HepG2 (cell line): ENCODE results near the gene TCAIM. TPM values are rescaled to one million over a fixed set of nuclear protein-coding genes. Genes with fewer than 3 reads are reported as not detected.
A peak's percentile ranks its signal among the peaks of the same experiment; 100 is the strongest.

Experiments
- ATAC-seq: fragments of 200-7000 bp; cut with Tn5 transposase; 3 replicates; pipeline ENCODE4 v1.9.1; 2020; ENCODE audit warnings: mild to moderate bottlenecking, moderate library complexity
- BruUV-seq: library from RNA; stranded (reverse); fragments of 400-500 nt; replicated peaks from 2 replicates; lab custom pipeline; 2021; lab: Mats Ljungman, UMichigan
- CTCF ChIA-PET: fragments of 300-600 bp; formaldehyde crosslinking; extraction: SDS; loops from one replicate; lab custom pipeline; 2021; ENCODE audit warnings: low total read pairs, inconsistent platforms, low intra/inter-chr PET ratio; lab: Yijun Ruan, JAX
- POLR2A ChIA-PET: fragments of 350-600 bp; sonication (Branson Sonifier 250); formaldehyde crosslinking; loops from one replicate; lab custom pipeline; 2020; ENCODE audit warnings: antibody characterized with exemption, inconsistent platforms; lab: Yijun Ruan, JAX
- DNase-seq: peaks from one replicate; pipeline ENCODE4 v3.0.0-alpha.2; 2015; ENCODE audit warnings: low spot score
- FAIRE-seq: peaks from 3 replicates; lab custom pipeline; 2011; peaks lifted over from hg19 to GRCh38; lab: Jason Lieb, UNC
- H2AFZ ChIP-seq: one replicate; pipeline ENCODE4 v1.6.1; 2011; ENCODE audit warnings: low read length, inconsistent platforms
- H3K27ac ChIP-seq: fragments of 300-600 bp; 3 replicates; pipeline ENCODE4 v1.8.0; 2011; ENCODE audit warnings: mixed run types, mild to moderate bottlenecking, mixed read lengths, low read length, inconsistent platforms; ENCODE audit not compliant: insufficient read depth; ENCODE audit errors: extremely low read length
- H3K27me3 ChIP-seq, 2 experiments: fragments of 200-600 bp in 1 of 2; 2 replicates in 1 of 2; 3 replicates in 1 of 2; pipeline versions ENCODE4 v1.6.0 to v1.8.0; 2011; ENCODE audit warnings: low read length in 2 of 2, mild to moderate bottlenecking in 2 of 2, moderate library complexity in 2 of 2, inconsistent platforms in 1 of 2; ENCODE audit not compliant: insufficient read depth in 2 of 2, control insufficient read depth in 1 of 2
- H3K36me3 ChIP-seq, 2 experiments: fragments of 200-600 bp in 1 of 2; replicated peaks in 1 of 2; 2 replicates in 1 of 2; 3 replicates in 1 of 2; pipeline versions ENCODE4 v1.5.1 to v1.8.0; 2011; ENCODE audit warnings: low read length in 2 of 2, inconsistent platforms in 1 of 2; ENCODE audit not compliant: insufficient read depth in 2 of 2, control insufficient read depth in 1 of 2
- H3K4me1 ChIP-seq: 2 replicates; pipeline ENCODE4 v1.5.1; 2012; ENCODE audit warnings: low read length, inconsistent platforms; ENCODE audit not compliant: insufficient read depth
- H3K4me2 ChIP-seq: 2 replicates; pipeline ENCODE4 v1.6.0; 2011; ENCODE audit warnings: low read depth, low read length, inconsistent platforms
- H3K4me3 ChIP-seq, 3 experiments: fragments of 200-600 bp in 1 of 3; sonication (generic), shearing (Covaris generic) in 1 of 3; replicated peaks in 1 of 3; 2 replicates each; pipeline ENCODE4 v1.5.1; 2011 to 2016; ENCODE audit warnings: low read length in 3 of 3, inconsistent platforms in 2 of 3, low read depth in 2 of 3, mild to moderate bottlenecking in 2 of 3, control low read depth in 1 of 3, mixed read lengths in 1 of 3; ENCODE audit not compliant: insufficient read depth in 1 of 3
- H3K79me2 ChIP-seq: one replicate; pipeline ENCODE4 v1.6.1; 2011; ENCODE audit warnings: low read length, inconsistent platforms; ENCODE audit not compliant: insufficient read depth
- H3K9ac ChIP-seq: 2 replicates; pipeline ENCODE4 v1.6.0; 2011; ENCODE audit warnings: mild to moderate bottlenecking, low read depth, low read length, inconsistent platforms; ENCODE audit not compliant: insufficient read depth
- H3K9me3 ChIP-seq: 2 replicates; pipeline ENCODE4 v1.5.1; 2012; ENCODE audit warnings: mild to moderate bottlenecking, low read length
- H4K20me1 ChIP-seq: 2 replicates; pipeline ENCODE4 v1.6.0; 2011; ENCODE audit warnings: inconsistent platforms, mild to moderate bottlenecking, low read length, moderate library complexity; ENCODE audit not compliant: insufficient read depth
- HMG20B ChIP-seq: conservative IDR thresholded peaks from 2 replicates; pipeline ENCODE4 v1.6.1; 2016; ENCODE audit warnings: missing genetic modification reagents, missing compliant biosample characterization
- SOX6 ChIP-seq, 2 experiments: fragments of 450-650 bp in 1 of 2; sonication (generic) in 1 of 2; formaldehyde crosslinking in 1 of 2; IDR thresholded peaks; 2 replicates each; pipeline versions ENCODE4 v1.4.0 to v1.6.1; 2017 to 2020; ENCODE audit warnings: antibody characterized with exemption in 1 of 2, mild to moderate bottlenecking in 1 of 2, missing genetic modification reagents in 1 of 2
- SYNCRIP ChIP-seq: fragments of 200-400 bp; formaldehyde crosslinking; IDR thresholded peaks from 2 replicates; pipeline ENCODE4 v1.6.1; 2018; ENCODE audit warnings: mild to moderate bottlenecking, low read depth, low read length; ENCODE audit not compliant: insufficient read depth
- ZBTB1 ChIP-seq: sonication (generic); formaldehyde crosslinking; IDR thresholded peaks from 2 replicates; pipeline ENCODE4 v1.4.0; 2020; ENCODE audit warnings: missing genetic modification reagents, borderline replicate concordance
- ZFP37 ChIP-seq: sonication (generic); formaldehyde crosslinking; IDR thresholded peaks from 2 replicates; pipeline ENCODE4 v1.4.0; 2020; ENCODE audit warnings: missing genetic modification reagents, borderline replicate concordance
- WGBS: methylation state at CpG from one replicate; pipeline ENCODE4 v1.1.6; 2017; ENCODE audit warnings: low lambda C conversion rate; 5-methylcytosine and 5-hydroxymethylcytosine counted together
- in situ Hi-C: cut with HindIII; loops from 2 replicates; pipeline ENCODE4 v1.10.0; 2017; ENCODE audit warnings: low pct_unique_long_range_greater_than_20kb; ENCODE audit not compliant: extremely low pct_ligation_motif_present
- intact Hi-C: fragments of 100-400 bp; cut with micrococcal nuclease; formaldehyde crosslinking; loops from one replicate; pipeline ENCODE4 v1.10.0; 2022; ENCODE audit not compliant: unreplicated experiment
- polyA plus RNA-seq, 8 experiments: library from polyadenylated mRNA; depleted of rRNA in 3 of 8; stranded (reverse) in 7 of 8; unstranded in 1 of 8; fragments of >200 nt; fragmentation: Illumina TruSeq in 4 of 8; extraction: Trizol in 4 of 8; gene quantifications; 2 replicates each; pipeline versions ENCODE4 v1.2.1 to v1.2.3, GENCODE V29; 2011 to 2016; ENCODE audit warnings: low read depth in 4 of 8, missing spikeins in 1 of 8, mixed read lengths in 1 of 8; ENCODE audit not compliant: insufficient read depth in 1 of 8
- total RNA-seq, 5 experiments: library from RNA; depleted of rRNA; stranded (reverse); fragments of >200 nt; fragmentation: Illumina TruSeq; extraction: Trizol; gene quantifications; 2 replicates each; pipeline ENCODE4 v1.2.3, GENCODE V29; 2016; ENCODE audit warnings: low read depth in 1 of 5
- TF ChIP-seq, protein P1 (sequence below), 2 experiments: sonication (generic) in 1 of 2; formaldehyde crosslinking in 1 of 2; IDR thresholded peaks; 2 replicates each; pipeline versions ENCODE4 v1.6.1 to v1.9.0; 2014 to 2022; ENCODE audit warnings: antibody characterized with exemption in 1 of 2, borderline replicate concordance in 1 of 2, inconsistent platforms in 1 of 2, low read depth in 1 of 2, missing genetic modification reagents in 1 of 2
- TF ChIP-seq, protein P2 (sequence below): sonication (generic); formaldehyde crosslinking; IDR thresholded peaks from 2 replicates; pipeline ENCODE4 v1.8.1; 2023; ENCODE audit warnings: mild to moderate bottlenecking, missing genetic modification reagents
- TF ChIP-seq, protein P3 (sequence below): sonication (generic); formaldehyde crosslinking; IDR thresholded peaks from 2 replicates; pipeline ENCODE4 v1.4.0; 2020; ENCODE audit warnings: mild to moderate bottlenecking, missing genetic modification reagents
- TF ChIP-seq, protein P4 (sequence below): sonication (generic); formaldehyde crosslinking; IDR thresholded peaks from 2 replicates; pipeline ENCODE4 v1.5.1; 2020; ENCODE audit warnings: mild to moderate bottlenecking, missing genetic modification reagents, borderline replicate concordance
- TF ChIP-seq, protein P5 (sequence below): sonication (generic); formaldehyde crosslinking; IDR thresholded peaks from 2 replicates; pipeline ENCODE4 v1.4.0; 2020; ENCODE audit warnings: missing genetic modification reagents

Gene TCAIM
- total and polyA plus RNA-seq, 2 of the 13 experiments (the other 11 are each of a cell fraction or from before 2014, with no cell fraction given): 16.9 to 22.6 TPM

DNA sequence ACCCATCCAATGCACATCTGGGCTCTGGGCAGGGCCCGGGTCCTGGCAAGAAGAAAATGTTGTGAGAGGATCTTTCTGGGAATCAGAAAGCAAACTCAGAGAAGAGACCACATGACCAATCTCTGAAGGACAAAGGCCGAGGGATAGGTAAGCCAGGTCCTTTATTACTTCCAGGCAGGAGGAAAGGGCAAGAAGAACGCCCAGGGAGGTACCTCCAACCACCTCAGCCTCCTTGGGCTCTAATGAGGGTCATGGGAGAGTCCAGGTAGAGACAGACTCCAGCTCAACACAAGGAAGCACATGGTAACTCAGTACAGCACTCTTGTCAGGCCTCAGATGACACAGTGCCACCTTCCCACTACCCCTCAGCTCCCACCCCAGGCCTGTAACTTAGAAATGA, 112.9 kb downstream of the TCAIM start (continued):
- TF ChIP-seq, protein P1, sequence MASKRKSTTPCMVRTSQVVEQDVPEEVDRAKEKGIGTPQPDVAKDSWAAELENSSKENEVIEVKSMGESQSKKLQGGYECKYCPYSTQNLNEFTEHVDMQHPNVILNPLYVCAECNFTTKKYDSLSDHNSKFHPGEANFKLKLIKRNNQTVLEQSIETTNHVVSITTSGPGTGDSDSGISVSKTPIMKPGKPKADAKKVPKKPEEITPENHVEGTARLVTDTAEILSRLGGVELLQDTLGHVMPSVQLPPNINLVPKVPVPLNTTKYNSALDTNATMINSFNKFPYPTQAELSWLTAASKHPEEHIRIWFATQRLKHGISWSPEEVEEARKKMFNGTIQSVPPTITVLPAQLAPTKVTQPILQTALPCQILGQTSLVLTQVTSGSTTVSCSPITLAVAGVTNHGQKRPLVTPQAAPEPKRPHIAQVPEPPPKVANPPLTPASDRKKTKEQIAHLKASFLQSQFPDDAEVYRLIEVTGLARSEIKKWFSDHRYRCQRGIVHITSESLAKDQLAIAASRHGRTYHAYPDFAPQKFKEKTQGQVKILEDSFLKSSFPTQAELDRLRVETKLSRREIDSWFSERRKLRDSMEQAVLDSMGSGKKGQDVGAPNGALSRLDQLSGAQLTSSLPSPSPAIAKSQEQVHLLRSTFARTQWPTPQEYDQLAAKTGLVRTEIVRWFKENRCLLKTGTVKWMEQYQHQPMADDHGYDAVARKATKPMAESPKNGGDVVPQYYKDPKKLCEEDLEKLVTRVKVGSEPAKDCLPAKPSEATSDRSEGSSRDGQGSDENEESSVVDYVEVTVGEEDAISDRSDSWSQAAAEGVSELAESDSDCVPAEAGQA (IDR thresholded peaks at IDR 0.05; ENCODE audit: low read depth): no peak
- TF ChIP-seq, protein P1 (CRISPR knock-in tag; IDR thresholded peaks at IDR 0.05; ENCODE audit: borderline replicate concordance): no peak
- no peak for TF ChIP-seq ZBTB1 (CRISPR knock-in tag)
- TF ChIP-seq, protein P2, sequence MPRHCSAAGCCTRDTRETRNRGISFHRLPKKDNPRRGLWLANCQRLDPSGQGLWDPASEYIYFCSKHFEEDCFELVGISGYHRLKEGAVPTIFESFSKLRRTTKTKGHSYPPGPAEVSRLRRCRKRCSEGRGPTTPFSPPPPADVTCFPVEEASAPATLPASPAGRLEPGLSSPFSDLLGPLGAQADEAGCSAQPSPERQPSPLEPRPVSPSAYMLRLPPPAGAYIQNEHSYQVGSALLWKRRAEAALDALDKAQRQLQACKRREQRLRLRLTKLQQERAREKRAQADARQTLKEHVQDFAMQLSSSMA (CRISPR knock-in tag): no peak

DNA sequence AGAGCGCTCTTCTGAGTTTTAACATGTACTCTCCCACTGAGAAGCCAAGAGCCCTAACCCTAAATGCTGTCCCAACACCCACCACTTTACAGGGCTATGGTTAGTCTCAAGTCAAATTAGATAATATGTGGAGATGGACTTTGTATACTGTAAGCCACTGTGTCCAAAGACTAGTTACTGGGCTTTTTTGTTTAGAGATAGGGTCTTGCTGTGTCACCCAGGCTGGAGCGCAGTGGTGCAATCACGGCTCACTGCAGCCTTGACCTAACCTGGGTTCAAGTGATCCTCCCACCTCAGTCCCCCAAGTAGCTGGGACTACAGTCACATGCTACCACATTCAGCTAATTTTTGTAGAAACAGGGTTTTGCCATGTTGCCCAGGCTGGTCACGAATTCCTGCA, 115.7 kb downstream of the TCAIM start:
- no TSS peak for BruUV-seq
- POLR2A ChIA-PET: interaction anchor here (1.0 to 3.2 kb wide), 3 partner anchors 15 to 57 kb away, joined by 3 to 17 read pairs (median 7); partner anchors contain the start of gene ZNF445
- peak; percentile 91 for FAIRE-seq
- TF ChIP-seq, protein P3, sequence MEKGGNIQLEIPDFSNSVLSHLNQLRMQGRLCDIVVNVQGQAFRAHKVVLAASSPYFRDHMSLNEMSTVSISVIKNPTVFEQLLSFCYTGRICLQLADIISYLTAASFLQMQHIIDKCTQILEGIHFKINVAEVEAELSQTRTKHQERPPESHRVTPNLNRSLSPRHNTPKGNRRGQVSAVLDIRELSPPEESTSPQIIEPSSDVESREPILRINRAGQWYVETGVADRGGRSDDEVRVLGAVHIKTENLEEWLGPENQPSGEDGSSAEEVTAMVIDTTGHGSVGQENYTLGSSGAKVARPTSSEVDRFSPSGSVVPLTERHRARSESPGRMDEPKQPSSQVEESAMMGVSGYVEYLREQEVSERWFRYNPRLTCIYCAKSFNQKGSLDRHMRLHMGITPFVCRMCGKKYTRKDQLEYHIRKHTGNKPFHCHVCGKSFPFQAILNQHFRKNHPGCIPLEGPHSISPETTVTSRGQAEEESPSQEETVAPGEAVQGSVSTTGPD: no peak
- no peak for TF ChIP-seq HMG20B
- TF ChIP-seq, protein P4, sequence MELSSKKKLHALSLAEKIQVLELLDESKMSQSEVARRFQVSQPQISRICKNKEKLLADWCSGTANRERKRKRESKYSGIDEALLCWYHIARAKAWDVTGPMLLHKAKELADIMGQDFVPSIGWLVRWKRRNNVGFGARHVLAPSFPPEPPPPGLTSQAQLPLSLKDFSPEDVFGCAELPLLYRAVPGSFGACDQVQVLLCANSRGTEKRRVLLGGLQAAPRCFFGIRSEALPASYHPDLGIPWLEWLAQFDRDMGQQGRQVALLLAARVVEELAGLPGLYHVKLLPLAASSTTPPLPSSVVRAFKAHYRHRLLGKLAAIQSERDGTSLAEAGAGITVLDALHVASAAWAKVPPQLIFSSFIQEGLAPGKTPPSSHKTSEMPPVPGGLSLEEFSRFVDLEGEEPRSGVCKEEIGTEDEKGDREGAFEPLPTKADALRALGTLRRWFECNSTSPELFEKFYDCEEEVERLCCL (CRISPR knock-in tag): no peak
- no peak for TF ChIP-seq SOX6 (IDR thresholded peaks at IDR 0.05)
- peak; percentile 64 for TF ChIP-seq SOX6 (CRISPR knock-in tag; IDR thresholded peaks at IDR 0.05)
- TF ChIP-seq SYNCRIP: no peak
- TF ChIP-seq, protein P5, sequence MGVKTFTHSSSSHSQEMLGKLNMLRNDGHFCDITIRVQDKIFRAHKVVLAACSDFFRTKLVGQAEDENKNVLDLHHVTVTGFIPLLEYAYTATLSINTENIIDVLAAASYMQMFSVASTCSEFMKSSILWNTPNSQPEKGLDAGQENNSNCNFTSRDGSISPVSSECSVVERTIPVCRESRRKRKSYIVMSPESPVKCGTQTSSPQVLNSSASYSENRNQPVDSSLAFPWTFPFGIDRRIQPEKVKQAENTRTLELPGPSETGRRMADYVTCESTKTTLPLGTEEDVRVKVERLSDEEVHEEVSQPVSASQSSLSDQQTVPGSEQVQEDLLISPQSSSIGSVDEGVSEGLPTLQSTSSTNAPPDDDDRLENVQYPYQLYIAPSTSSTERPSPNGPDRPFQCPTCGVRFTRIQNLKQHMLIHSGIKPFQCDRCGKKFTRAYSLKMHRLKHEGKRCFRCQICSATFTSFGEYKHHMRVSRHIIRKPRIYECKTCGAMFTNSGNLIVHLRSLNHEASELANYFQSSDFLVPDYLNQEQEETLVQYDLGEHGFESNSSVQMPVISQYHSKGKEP (CRISPR knock-in tag): no peak
- TF ChIP-seq ZFP37: no peak

More for the DNA sequence above, 115.7 kb downstream of the TCAIM start:
- H3K36me3 ChIP-seq: peaks cover 27 to 80% of the 10 kb centered on the region in 2 experiments; a peak in 4 of 5 replicates
- peaks cover 18% of the 10 kb centered on the region for H3K4me1 ChIP-seq
- peak overlapping the region; percentile 72 for H3K27ac ChIP-seq
- H3K9me3 ChIP-seq: no peaks in the 10 kb centered on the region
- in situ Hi-C loops (no loop called here), intact Hi-C loops (no loop called here)
- peaks cover 4% of the 10 kb centered on the region for H3K79me2 ChIP-seq
- no peak overlapping the region for H3K4me3 ChIP-seq
- H3K9ac ChIP-seq: no peak overlapping the region
- no peak overlapping the region; the same call in 1 of the 2 replicates for H3K4me2 ChIP-seq
- ATAC-seq: peak; percentile 80
- no peak for DNase-seq
- H2AFZ ChIP-seq: no peak overlapping the region
- no peaks in the 10 kb centered on the region for H3K27me3 ChIP-seq
- H4K20me1 ChIP-seq: no peaks in the 10 kb centered on the region
- 90% methylated on average over 2 of the region's 4 CpGs for WGBS
- CTCF ChIA-PET: no interaction called here
